H9 (cell line): Measurements from ENCODE around the gene SMURF1. TPM values are rescaled to one million over a fixed set of nuclear protein-coding genes. Genes with fewer than 3 reads are reported as not detected.

Experiments
- DNase-seq: peaks from one replicate; pipeline ENCODE4 v3.0.0-alpha.2; 2017
- H2AFZ ChIP-seq: one replicate; pipeline ENCODE4 v1.6.1; 2013; ENCODE audit warnings: mild to moderate bottlenecking, low read length, control low read depth, moderate library complexity
- H2AK5ac ChIP-seq: 2 replicates; pipeline ENCODE4 v1.6.1; 2013; ENCODE audit warnings: low read length, control low read depth, mixed read lengths; ENCODE audit not compliant: insufficient read length
- H2BK120ac ChIP-seq: one replicate; pipeline ENCODE4 v1.6.1; 2013; ENCODE audit warnings: low read depth, mild to moderate bottlenecking, low read length, control low read depth, inconsistent platforms; ENCODE audit not compliant: poor library complexity, severe bottlenecking
- H2BK12ac ChIP-seq: 2 replicates; pipeline ENCODE4 v1.6.1; 2013; ENCODE audit warnings: low read length, control low read depth, mixed read lengths, low read depth; ENCODE audit not compliant: insufficient read length
- H2BK15ac ChIP-seq: 2 replicates; pipeline ENCODE4 v1.6.1; 2013; ENCODE audit warnings: low read depth, low read length, control low read depth
- H2BK20ac ChIP-seq: one replicate; pipeline ENCODE4 v1.6.1; 2013; ENCODE audit warnings: low read depth, mild to moderate bottlenecking, low read length, control low read depth, inconsistent platforms; ENCODE audit not compliant: poor library complexity, severe bottlenecking
- H2BK5ac ChIP-seq: 2 replicates; pipeline ENCODE4 v1.6.1; 2013; ENCODE audit warnings: low read length, control low read depth, mixed read lengths; ENCODE audit not compliant: insufficient read length
- H3K14ac ChIP-seq: 2 replicates; pipeline ENCODE4 v1.6.1; 2013; ENCODE audit warnings: low read length, control low read depth; ENCODE audit not compliant: insufficient read depth
- H3K18ac ChIP-seq: 2 replicates; pipeline ENCODE4 v1.6.1; 2013; ENCODE audit warnings: low read depth, mild to moderate bottlenecking, mixed read lengths, low read length, control low read depth; ENCODE audit not compliant: insufficient read length
- H3K23ac ChIP-seq: 2 replicates; pipeline ENCODE4 v1.6.1; 2013; ENCODE audit warnings: low read length, control low read depth, mixed read lengths, low read depth; ENCODE audit not compliant: insufficient read length
- H3K23me2 ChIP-seq: 2 replicates; pipeline ENCODE4 v1.6.1; 2013; ENCODE audit warnings: low read depth, mild to moderate bottlenecking, mixed read lengths, low read length, control low read depth; ENCODE audit not compliant: insufficient read length, poor library complexity, severe bottlenecking
- H3K27ac ChIP-seq: 2 replicates; pipeline ENCODE4 v1.5.1; 2013; ENCODE audit warnings: low read length, control low read depth, mixed read lengths, low read depth; ENCODE audit not compliant: insufficient read length
- H3K27me3 ChIP-seq: 2 replicates; pipeline ENCODE4 v1.6.1; 2013; ENCODE audit warnings: low read length, control low read depth, inconsistent platforms; ENCODE audit not compliant: insufficient read depth
- H3K4ac ChIP-seq: 2 replicates; pipeline ENCODE4 v1.6.1; 2013; ENCODE audit warnings: low read depth, mild to moderate bottlenecking, control low read depth, inconsistent platforms, low read length, moderate library complexity
- H3K4me1 ChIP-seq: 2 replicates; pipeline ENCODE4 v1.6.1; 2013; ENCODE audit warnings: low read length, control low read depth, inconsistent platforms; ENCODE audit not compliant: insufficient read depth
- H3K4me2 ChIP-seq: 2 replicates; pipeline ENCODE4 v1.6.1; 2013; ENCODE audit warnings: low read length, control low read depth, mixed read lengths; ENCODE audit not compliant: insufficient read length, insufficient read depth
- H3K56ac ChIP-seq: 2 replicates; pipeline ENCODE4 v1.6.1; 2013; ENCODE audit warnings: low read depth, mild to moderate bottlenecking, mixed read lengths, low read length, control low read depth; ENCODE audit not compliant: insufficient read length
- H3K79me1 ChIP-seq: 2 replicates; pipeline ENCODE4 v1.6.1; 2013; ENCODE audit warnings: low read depth, mild to moderate bottlenecking, moderate library complexity, low read length, control low read depth, inconsistent platforms; ENCODE audit not compliant: insufficient read depth, poor library complexity, severe bottlenecking
- H3K79me2 ChIP-seq: 2 replicates; pipeline ENCODE4 v1.6.1; 2013; ENCODE audit warnings: low read length, control low read depth, inconsistent platforms; ENCODE audit not compliant: insufficient read depth
- H3K9ac ChIP-seq: 2 replicates; pipeline ENCODE4 v1.6.1; 2013; ENCODE audit warnings: low read length, control low read depth, mixed read lengths; ENCODE audit not compliant: insufficient read length; ENCODE audit errors: extremely low read depth
- H3K9me3 ChIP-seq: one replicate; pipeline ENCODE4 v1.6.1; 2013; ENCODE audit warnings: low read depth, low read length, inconsistent platforms; ENCODE audit not compliant: control insufficient read depth
- H3T11ph ChIP-seq: one replicate; pipeline ENCODE4 v1.6.1; 2013; ENCODE audit warnings: mild to moderate bottlenecking, low read length, control low read depth, inconsistent platforms
- H4K20me1 ChIP-seq: one replicate; pipeline ENCODE4 v1.6.1; 2013; ENCODE audit not compliant: control insufficient read depth, insufficient read length, insufficient read depth
- H4K5ac ChIP-seq: 2 replicates; pipeline ENCODE4 v1.6.1; 2013; ENCODE audit warnings: low read depth, mild to moderate bottlenecking, mixed read lengths, low read length, control low read depth; ENCODE audit not compliant: insufficient read length
- H4K8ac ChIP-seq: replicated peaks from 2 replicates; pipeline ENCODE4 v1.6.1; 2013; ENCODE audit warnings: low read length, control low read depth, mixed read lengths, low read depth; ENCODE audit not compliant: insufficient read length
- H4K91ac ChIP-seq: 2 replicates; pipeline ENCODE4 v1.6.1; 2013; ENCODE audit warnings: low read depth, mild to moderate bottlenecking, moderate library complexity, mixed read lengths, low read length, control low read depth; ENCODE audit not compliant: insufficient read length
- H3K27ac Mint-ChIP-seq, 3 experiments: 2 replicates in 2 of 3; 3 replicates in 1 of 3; pipeline ENCODE4 v1.8.0; 2020 to 2021; ENCODE audit warnings: mixed read lengths in 3 of 3, mild to moderate bottlenecking in 1 of 3, moderate library complexity in 1 of 3
- H3K27me3 Mint-ChIP-seq: 2 replicates; pipeline ENCODE4 v1.8.0; 2021; ENCODE audit warnings: low read depth, mild to moderate bottlenecking, moderate library complexity, mixed read lengths
- H3K36me3 Mint-ChIP-seq, 3 experiments: 2 replicates in 2 of 3; 3 replicates in 1 of 3; pipeline ENCODE4 v1.8.0; 2020 to 2021; ENCODE audit warnings: low read depth in 3 of 3, mixed read lengths in 3 of 3; ENCODE audit not compliant: insufficient read depth in 1 of 3
- H3K4me1 Mint-ChIP-seq, 2 experiments: 2 replicates each; pipeline ENCODE4 v1.8.0; 2020; ENCODE audit warnings: mixed read lengths in 2 of 2
- H3K4me3 Mint-ChIP-seq, 2 experiments: 2 replicates in 1 of 2; 3 replicates in 1 of 2; pipeline ENCODE4 v1.8.0; 2020 to 2021; ENCODE audit warnings: mild to moderate bottlenecking in 2 of 2, mixed read lengths in 2 of 2, moderate library complexity in 1 of 2
- H3K9me3 Mint-ChIP-seq, 2 experiments: 2 replicates in 1 of 2; 3 replicates in 1 of 2; pipeline ENCODE4 v1.8.0; 2020; ENCODE audit warnings: mild to moderate bottlenecking in 2 of 2, mixed read lengths in 2 of 2, moderate library complexity in 1 of 2
- CTCF ChIP-seq: fragments of 200-600 bp; sonication (generic); conservative IDR thresholded peaks from 3 replicates; pipeline ENCODE4 v1.8.0; 2021; ENCODE audit warnings: antibody characterized with exemption, mild to moderate bottlenecking
- WGBS: extraction: QIAGEN DNeasy Blood & Tissue Kit; methylation state at CpG from one replicate; pipeline ENCODE4 v1.1.7; 2013; ENCODE audit warnings: missing lambda C conversion rate, low lambda C conversion rate, mixed read lengths; ENCODE audit not compliant: insufficient read length; ENCODE audit errors: extremely low coverage; 5-methylcytosine and 5-hydroxymethylcytosine counted together
- total RNA-seq: library from RNA; stranded (reverse); gene quantifications from 2 replicates; pipeline ENCODE4 v1.2.1, GENCODE V29; 2021

SMURF1 gene
- total RNA-seq, 1 experiment from 2014 or later = 29.4 TPM

DNA sequence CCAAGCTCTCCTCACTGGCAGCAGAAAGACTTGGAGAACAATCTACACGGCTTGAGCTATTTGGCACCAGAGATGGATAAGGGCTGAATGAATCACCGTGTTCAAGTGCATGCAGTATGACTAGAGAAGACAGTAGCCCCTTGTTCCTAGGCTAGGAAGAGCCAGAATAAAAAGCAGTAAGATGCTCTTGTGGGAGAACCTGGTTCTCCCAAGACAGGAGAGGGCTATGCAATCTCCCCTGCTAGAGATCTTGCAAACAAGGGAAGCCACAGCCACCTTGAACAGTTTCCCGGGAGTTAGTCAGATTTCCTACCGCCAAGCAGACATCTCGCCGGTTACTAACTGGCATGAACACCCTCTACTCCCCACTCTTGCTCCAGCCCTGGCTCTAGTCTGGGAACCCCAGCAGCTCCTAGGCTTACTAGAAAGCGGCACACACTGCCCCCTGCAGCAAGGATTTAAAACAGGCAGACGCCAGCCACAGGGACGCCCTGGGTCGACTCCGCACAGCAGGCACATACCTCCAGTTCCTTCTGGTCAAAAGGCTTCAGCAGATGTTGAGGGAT, 107.3 kb downstream of the SMURF1 start:
- H3K4me1 ChIP-seq = no peaks in the 10 kb centered on the region
- H3K27ac ChIP-seq = no peak overlapping the region
- H3K23me2 ChIP-seq = no peaks in the 10 kb centered on the region
- H3K9me3 Mint-ChIP-seq = no peaks in the 10 kb centered on the region
- no CpG with 5 or more reads among the region's 11 CpGs for WGBS
- H3K14ac ChIP-seq = no peak overlapping the region
- H3K18ac ChIP-seq = no peak overlapping the region
- H3K27me3 Mint-ChIP-seq = no peaks in the 10 kb centered on the region; the same call in 1 of the 2 replicates
- no peak overlapping the region for H4K5ac ChIP-seq
- H3K56ac ChIP-seq = no peak overlapping the region
- peak; percentile 82 for DNase-seq
- H3T11ph ChIP-seq = no peak overlapping the region
- H3K4me3 Mint-ChIP-seq = no peak overlapping the region; a peak in 1 of 5 replicates
- H2BK15ac ChIP-seq = no peak overlapping the region
- no peaks in the 10 kb centered on the region for H3K79me2 ChIP-seq
- no peak overlapping the region for H3K23ac ChIP-seq
- no peak overlapping the region for H2BK12ac ChIP-seq
- no peak overlapping the region for H2BK20ac ChIP-seq
- no peaks in the 10 kb centered on the region for H3K27me3 ChIP-seq
- H3K9ac ChIP-seq = no peak overlapping the region
- H2AFZ ChIP-seq = no peak overlapping the region
- peak overlapping the region; percentile 72 to 82 (median 75); a peak in 4 of 7 replicates for H3K27ac Mint-ChIP-seq
- no peak overlapping the region for H2AK5ac ChIP-seq
- H3K4ac ChIP-seq = no peak overlapping the region
- no peak overlapping the region for H3K4me2 ChIP-seq
- no peak overlapping the region for H4K91ac ChIP-seq
- no peaks in the 10 kb centered on the region for H3K79me1 ChIP-seq
- no peak overlapping the region for H4K8ac ChIP-seq
- H3K4me1 Mint-ChIP-seq = peaks cover 2 to 4% of the 10 kb centered on the region in 2 experiments; a peak in 1 of 4 replicates
- peak; percentile 71 for TF ChIP-seq CTCF
- H2BK5ac ChIP-seq = no peak overlapping the region
- peaks cover 53 to 91% (median 75%) of the 10 kb centered on the region in 3 experiments for H3K36me3 Mint-ChIP-seq
- no peaks in the 10 kb centered on the region for H3K9me3 ChIP-seq
- H4K20me1 ChIP-seq = no peaks in the 10 kb centered on the region
- no peak overlapping the region for H2BK120ac ChIP-seq
